ENCODE data around the gene TWF1.
A peak's percentile ranks its signal among the peaks of the same experiment; 100 is the strongest.
"Not testable (repeated sequence)": the region's sequence is repeated elsewhere in the genome, so short reads cannot be mapped to it uniquely, and the experiment has no call there.

Gene TWF1

DNA sequence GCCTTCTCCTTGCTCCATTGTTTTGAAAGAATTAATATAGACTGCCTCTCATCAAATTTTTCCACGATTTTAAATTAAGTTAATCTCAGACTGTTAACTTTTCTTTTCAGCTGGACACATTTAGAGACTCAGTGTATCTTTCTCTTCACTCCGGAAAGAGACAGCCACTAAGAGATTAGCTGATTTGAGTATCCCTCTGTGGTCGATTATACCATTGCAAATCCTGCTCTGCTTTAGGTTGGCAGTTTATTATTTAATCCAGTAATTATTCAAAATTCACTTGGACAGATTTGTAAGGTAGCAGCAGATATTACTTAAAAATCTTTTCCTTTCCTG lies 588 bp upstream of the TWF1 start:
- no peak for DNase-seq (ENCODE audit: extremely low read depth in 1 of 2, low read depth in 1 of 2)

DNA sequence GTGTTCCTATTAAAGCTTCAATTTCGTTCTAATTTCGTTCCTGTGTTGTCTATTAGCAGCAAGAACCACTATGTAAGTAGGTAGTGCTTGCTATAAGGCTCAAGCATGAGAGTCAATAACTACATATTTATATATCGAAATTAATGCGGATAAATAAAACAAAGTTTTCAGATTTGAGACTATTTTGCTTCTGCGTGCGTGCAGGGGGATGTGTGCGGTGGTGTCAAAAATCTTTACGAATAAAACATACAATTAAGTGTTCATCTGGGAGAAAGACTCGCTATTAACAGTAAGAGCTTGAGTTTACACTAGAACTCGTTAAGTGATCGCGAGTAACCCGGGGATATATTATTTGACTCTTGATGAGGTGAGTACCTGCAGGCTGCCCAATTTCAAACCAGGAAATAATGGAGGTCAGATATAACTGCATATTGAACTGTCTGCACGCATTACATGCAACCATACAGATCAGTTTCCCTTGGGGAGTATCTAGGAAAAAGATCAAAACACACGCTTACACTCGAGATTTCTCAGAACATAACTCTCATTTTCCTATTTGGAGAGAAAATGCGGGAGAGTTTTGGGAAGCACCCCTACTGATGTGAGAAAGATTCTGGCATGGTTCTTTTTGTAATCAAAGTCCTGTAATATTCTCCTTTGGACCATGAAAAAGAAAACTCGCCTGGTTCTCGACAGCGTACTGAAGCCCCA lies 813 bp downstream of the TWF1 start:
- no peak for DNase-seq (ENCODE audit: extremely low read depth in 1 of 2, low read depth in 1 of 2)

DNA sequence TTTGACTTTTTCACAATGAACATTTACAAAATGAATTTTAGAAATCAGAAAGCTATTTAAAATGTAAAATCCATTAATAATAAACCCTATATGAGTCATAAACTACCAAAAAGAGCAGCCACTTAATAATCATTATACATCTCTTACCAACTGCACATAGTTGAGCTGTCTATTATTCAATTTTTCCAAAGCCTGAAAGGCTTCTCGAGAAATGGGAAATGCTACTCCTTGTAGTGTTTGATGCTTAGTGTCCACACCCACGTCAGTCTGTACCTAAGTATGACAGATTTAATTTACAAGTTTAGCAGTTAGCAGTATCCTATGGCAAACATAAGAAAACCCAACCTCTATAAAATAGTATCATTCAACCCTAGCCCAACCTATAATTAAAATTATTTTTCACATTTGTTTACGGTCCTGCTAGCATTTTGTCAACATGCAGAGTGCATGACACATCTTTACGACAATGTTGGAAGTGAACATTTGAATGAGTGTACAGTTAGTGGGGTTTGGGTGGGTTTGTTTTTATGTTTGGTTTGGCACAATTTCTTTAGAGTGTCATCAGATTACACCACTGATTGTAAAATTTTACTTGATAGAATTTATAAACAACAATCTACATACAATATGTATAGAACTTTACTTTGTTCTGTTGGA lies 8.4 kb downstream of the TWF1 start:
- no peak for DNase-seq (ENCODE audit: extremely low read depth in 1 of 2, low read depth in 1 of 2)

DNA sequence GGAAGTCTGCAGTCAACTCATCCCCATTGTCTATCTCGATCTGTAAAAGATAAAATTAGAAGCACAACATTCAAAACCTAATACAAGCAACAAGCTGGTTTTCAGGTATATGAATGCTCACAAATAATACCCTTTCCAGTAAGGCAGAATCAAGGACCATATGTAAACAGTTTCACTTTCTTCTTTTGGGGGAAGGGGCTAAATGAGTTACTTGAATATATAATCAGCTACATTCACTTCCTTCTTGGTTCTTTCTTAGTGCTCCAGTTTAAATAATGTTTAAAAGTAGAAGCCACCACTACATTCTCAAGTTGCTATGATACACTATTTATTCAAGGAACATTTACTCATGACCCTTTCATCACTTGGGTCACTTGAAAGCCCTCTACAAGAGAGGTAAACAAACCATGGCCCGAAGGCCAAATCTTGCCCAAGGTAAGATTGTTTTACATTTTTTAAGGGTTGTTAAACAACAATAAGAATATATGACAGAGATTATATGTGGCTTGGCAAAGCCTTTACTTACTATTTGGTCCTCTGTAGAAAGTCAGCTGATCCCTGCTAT lies 10.3 kb downstream of the TWF1 start:
- no peak for DNase-seq (ENCODE audit: extremely low read depth in 1 of 2, low read depth in 1 of 2)

DNA sequence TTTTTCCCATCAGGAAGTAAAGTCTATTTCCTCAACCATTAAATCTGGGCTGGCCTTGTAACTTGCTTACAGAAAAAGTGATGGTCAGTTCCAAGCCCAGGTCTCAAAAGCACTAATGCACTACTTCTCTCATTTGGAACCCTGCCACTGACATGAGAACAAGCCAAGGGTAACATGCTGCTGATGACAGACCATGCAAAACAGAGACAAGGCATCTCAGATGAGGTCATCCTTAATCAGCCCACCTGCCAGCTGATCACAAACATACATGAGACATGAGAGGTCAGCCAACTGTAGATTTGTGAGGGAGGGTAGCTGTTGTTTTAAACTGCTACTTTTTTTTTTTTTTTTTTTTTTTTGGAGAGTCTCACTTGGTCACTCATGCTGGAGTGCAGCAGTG lies 16.2 kb downstream of the TWF1 start:
- DNase-seq (ENCODE audit: extremely low read depth in 1 of 2, low read depth in 1 of 2), result no peak

DNA sequence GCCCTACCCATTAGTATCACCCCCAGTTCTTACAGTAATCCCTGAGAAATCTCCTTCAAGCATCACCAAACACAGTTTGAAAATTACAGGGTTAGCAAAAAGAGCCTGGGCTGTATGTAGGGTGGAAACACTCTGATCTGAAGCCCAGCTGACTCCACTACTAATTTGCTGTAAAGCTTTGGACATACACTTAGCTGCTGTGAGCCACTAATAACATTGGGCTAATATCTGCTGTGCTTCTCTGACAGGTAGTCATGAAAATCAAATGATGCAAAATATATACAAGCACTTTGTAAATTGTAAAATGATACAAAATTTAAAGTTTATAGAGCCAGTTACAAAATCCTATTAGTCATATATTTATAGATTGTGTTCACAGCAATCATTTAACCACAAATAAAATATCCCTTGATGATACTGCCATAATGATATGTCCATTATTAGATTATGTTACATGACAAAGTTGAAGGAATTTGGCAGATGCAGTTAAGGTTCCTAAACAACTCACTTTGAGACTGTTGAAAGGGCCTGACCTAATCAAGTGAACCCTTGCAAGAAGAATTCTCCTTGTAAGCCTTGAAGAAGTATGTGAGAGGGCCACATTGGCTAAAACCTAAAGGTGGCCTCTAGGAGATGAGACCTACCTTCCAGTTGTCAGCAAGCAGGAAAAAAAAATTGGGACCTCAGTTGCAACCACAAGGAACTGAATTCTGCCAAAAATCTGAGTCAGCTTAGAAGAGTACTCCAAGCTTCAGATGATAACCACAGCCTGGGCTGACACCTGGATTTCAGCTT lies 19.0 kb downstream of the TWF1 start:
- DNase-seq (ENCODE audit: extremely low read depth in 1 of 2, low read depth in 1 of 2), result no peak

DNA sequence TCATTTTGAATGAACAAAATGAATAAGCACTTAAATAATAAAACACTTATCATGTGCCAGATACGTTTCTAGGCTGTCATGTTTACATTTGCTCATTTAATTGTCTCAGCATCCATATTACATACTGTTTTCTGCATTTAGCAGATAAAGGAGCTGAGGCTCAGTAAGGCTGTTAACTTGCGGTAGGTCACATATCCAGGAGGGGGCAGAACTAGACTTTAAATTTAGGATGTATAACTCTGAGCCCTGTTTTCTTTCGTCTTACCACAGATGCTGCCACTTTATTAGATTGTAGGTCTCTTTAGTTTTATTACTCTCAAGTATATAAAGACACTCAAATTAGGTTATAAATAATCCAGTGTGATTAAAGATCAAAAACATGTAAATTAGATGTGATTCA lies 29.6 kb downstream of the TWF1 start:
- no peak for DNase-seq (ENCODE audit: extremely low read depth in 1 of 2, low read depth in 1 of 2)

DNA sequence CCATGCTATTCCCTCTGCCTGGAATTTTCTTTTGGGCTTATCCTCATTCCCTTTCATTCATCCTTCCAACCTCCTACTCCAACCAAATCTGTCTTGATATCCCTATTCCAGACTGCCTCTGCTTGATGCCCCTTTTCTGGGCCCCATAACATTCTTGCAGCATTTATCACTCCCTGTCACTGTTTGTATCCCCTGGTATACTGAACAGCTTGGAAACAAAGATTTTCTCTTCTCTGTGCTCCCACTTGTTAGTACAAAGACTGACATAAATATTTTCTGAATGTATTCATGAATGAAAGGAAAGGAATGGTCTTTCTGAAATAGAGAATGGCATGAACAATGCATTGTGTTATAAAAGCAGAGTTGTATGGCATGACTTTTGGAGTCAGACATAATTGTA lies 39.8 kb downstream of the TWF1 start:
- DNase-seq (ENCODE audit: extremely low read depth in 1 of 2, low read depth in 1 of 2), result no peak

DNA sequence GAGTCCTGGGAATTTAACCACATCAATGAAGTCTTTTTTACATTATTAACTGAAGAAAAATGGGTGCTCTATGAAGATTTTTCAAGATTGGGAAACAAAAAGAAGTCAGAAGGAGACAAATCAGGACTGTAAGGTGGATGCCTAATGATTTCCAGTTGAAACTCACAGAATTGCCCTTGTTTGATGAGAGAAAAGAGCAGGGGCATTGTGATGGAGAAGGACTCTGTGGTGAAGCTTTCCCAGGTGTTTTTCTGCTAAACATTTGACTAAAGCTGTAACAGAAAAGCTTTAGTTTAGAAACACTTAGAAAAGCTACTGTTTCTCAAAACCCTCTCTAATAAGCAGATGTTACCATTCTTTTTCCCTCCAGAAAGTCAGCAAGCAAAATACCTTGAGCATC lies 41.6 kb downstream of the TWF1 start:
- DNase-seq (ENCODE audit: extremely low read depth in 1 of 2, low read depth in 1 of 2), result no peak

DNA sequence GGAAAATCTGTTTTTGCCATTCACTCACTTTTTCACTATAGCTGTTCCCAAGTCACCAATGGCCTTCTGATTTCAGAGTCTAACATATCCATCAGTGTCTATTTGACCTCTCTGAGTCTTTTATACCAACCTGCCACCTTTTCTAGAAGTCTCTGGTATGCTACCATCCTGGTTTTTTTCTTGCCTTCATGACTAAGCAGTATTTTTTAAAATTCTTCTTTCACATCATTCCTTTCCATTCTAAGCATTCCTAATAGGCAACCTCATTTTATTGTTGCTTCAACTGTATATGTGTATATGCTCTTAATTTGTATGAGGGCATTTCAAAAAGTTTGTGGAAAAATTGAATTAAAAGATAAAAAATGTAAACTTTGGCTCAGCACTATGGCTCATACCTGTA lies 42.3 kb downstream of the TWF1 start:
- DNase-seq (ENCODE audit: extremely low read depth in 1 of 2, low read depth in 1 of 2), result no peak

DNA sequence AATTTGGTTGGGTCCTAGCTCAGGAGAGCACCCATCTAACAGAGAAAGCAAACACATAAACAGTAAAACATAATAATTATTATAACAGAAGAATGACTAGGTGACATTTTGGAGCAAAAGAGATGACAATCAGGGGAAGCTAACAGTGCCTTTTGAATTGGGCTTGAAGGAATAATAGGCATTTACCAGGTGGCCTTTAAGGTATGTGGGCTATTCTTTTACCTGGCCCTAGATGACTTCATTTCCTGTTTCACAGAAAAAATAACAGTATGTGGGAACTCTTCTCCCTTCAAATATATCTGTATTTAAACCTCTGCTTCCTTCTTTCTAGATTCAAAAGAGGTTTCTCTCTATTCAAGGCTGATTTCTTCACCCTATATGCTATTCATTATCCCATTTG lies 43.5 kb downstream of the TWF1 start:
- DNase-seq (ENCODE audit: extremely low read depth in 1 of 2, low read depth in 1 of 2), result no peak

DNA sequence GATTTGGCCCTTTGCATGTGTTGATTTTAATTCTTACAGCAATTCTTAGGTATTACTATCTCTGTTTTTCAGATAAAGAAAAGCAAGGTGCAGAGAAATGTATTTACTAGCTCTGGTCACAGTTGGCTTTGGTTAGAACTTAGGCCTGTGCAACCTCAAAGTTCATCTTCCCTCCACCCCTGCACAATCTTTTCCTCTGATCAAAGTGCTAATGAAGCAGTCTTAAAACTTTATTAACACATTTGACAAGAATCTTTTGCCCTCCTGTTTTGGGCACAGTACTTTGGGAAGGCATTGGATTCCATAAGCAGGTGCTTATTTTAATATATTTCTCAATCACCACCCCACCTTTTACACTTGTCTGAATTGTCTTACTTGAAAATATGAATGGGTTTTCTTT lies 44.6 kb downstream of the TWF1 start:
- no peak for DNase-seq (ENCODE audit: extremely low read depth in 1 of 2, low read depth in 1 of 2)

DNA sequence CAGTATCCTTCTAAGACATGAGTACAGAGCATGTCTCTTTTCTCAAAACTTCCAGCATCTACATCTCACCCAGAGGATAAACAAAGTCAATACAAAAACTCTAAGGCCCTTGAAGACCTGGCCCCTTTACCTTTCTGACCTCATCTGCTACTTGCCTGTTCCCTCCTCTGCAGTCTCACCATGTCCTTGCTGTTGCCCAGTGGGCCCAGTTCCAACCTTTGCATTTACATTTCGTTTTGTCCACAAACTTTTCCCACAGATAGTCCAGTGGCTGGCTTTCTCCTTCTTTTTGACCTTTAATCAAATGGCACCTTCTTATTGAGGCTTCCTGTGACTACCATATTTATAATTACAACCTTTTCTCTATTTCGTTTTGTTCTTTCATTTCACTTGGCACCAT lies 45.7 kb downstream of the TWF1 start:
- DNase-seq (ENCODE audit: extremely low read depth in 1 of 2, low read depth in 1 of 2), result no peak

DNA sequence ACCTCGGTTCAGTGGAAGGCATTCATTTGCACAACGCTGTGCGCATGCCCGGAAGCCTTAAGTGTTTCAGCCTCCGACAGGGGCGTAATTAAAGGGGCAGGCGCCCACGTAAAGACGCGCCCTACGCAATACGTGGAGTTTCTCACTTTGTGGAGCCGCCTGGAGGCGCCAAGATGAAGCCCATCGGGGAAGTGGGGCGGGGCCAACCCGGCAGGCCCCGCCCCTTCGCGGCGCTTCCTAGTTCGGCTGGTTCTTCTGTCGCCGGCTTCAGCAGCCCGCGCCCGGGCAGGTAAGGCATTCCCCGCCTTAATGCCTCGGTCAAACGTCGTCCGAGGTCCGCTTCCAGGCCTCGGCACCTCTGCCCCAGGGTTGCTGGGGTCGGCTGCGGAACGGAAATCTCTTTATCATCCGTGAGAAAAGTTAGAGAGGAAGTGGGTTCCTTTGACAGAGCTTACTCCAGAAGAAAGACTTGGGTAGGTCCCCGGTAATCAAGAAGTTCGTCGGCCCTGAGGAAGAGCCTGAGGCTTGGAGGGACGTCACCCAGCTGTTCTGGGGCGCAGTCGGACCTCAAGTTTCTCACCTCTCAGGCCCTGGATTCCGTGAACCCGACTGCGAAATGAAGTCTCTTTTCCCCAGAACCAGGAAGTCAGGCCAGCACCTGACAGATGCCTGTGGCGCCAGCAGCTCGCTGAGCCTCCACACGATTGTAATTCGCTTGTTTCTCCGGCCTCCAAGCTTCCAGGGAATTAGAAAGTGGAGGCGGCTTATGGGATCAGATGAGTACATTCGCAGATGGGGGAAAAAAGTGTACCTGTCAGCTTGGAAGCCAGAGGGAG lies 47.2 kb downstream of the TWF1 start, which contains the start of the genes IRAK4 and PUS7L:
Gene IRAK4, plus strand, starts transcription at position 224 of the 836 bp plus-strand sequence. CDS start 9,161 bp downstream, outside the sequence.
Gene PUS7L, minus strand, starts transcription at position 63 of the 836 bp plus-strand sequence. CDS start 3,545 bp downstream, outside the sequence.
- DNase-seq (ENCODE audit: extremely low read depth in 1 of 2, low read depth in 1 of 2), result peak; percentile 80 to 91

DNA sequence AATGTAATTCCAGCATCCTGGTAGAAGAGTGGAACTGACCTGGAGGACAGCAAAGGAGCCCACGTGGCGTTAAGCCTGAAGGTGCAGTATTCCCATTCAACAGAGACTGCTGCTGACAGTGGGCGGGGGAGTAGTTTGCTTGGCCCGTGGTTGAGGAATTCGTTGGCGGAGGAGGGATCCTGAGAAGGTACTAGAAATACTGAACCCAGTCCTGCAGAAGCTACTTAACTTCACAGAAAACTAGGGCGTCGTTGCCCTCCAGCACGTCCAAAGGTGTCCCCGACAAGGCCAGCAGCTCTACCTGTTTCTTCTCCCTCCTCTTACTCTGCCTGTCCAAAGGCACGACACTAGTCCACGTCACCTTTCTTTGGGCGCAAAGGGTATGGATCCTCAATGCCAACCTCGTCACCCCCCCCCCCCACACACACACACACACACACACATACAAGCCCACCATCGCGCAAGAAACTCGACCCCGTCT lies 47.8 kb downstream of the TWF1 start:
- peak in 1 of 2 donors; percentile 3 for DNase-seq (ENCODE audit: extremely low read depth in 1 of 2, low read depth in 1 of 2)

DNA sequence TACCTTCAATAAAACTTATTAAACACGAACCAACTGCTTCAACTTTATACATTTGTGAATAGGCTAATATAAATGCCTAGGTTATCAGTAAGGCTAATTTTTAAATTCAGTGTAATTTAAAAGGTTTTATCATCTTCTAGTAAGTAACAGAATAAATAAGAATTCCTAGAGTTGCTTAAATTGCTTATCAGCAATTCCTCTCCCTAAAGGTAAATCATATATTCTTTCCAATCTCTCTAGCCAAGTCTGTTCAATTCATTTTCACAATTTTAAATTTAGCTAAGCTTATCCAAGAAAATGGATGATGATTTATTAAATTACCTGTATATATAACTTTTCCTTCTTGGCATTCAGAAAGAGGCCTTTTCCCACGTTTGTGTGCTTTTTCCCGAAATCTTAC lies 52.1 kb downstream of the TWF1 start:
- DNase-seq (ENCODE audit: extremely low read depth in 1 of 2, low read depth in 1 of 2), result no peak

DNA sequence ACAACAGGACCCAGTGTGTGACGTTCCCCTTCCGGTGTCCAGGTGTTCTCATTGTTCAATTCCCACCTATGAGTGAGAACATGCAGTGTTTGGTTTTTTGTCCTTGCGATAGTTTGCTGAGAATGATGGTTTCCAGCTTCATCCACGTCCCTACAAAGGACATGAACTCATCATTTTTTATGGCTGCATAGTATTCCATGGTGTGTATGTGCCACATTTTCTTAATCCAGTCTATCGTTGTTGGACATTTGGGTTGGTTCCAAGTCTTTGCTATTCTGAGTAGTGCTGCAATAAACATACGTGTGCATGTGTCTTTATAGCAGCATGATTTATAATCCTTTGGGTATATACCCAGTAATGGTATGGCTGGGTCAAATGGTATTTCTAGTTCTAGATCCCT lies 54.8 kb downstream of the TWF1 start:
- DNase-seq (ENCODE audit: extremely low read depth in 1 of 2, low read depth in 1 of 2), result not testable (repeated sequence)

DNA sequence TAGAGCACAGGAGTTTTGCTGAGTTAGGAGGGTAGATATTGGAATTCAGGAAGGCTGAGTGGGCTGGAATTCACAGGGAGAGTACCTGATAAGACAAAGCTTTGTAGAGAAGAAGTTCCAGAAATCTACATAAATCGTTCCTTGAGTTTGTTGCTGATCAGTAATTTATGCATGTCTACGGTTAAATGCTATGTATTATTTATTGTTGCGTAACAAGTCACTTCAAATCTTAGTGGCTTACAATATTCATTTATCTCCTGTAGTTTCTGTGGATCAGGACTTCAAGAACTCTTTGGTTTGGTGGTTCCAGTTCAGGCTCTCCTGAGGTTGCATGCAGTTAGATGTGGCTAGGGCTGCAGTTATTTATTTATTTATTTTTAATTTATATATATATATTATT lies 55.3 kb downstream of the TWF1 start:
- no peak for DNase-seq (ENCODE audit: extremely low read depth in 1 of 2, low read depth in 1 of 2)

DNA sequence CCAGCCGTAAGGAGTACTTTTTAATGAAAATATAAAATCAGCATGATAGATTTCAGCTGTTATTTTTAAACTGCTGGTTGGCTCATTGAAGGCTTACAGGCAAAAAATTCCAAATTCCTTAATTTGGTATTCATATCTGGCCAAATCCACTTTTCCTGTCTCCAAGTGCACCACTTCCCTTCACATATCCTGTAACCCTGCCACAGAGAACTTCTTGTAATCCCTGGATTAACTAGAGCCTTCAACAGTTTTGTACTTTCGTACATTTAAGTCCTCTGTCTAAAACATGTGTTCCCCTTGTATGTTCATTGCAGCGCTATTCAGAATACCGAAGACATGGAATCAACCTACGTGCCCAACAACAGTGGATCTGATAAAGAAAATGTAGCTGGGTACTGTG lies 57.1 kb downstream of the TWF1 start:
- DNase-seq (ENCODE audit: extremely low read depth in 1 of 2, low read depth in 1 of 2), result no peak

DNA sequence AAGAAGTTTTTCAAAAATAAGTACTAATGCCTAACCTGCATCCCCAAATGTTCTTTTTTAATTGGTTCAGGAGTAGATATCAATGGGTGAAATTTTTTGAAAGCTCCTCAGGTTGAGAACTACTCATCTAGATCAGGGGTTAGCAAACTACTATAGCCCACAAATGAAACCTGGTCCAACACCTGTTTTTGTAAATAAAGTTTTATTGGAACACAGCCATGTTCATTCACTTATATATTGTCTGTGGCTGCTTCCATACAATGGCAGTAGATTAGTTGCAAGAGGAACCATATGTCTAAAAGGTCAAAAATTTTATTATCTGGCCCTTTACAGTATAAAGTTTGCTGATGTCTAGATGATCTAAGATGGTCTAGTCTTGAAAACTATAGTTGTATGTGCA lies 61.3 kb downstream of the TWF1 start:
- no peak for DNase-seq (ENCODE audit: extremely low read depth in 1 of 2, low read depth in 1 of 2)

Measured in activated CD8-positive, alpha-beta memory T cell treated with anti-CD3 and anti-CD28 coated beads for 1 hour (primary cell).